Muscle layer of colon (tissue), 2 donors: ENCODE data around the gene LRRC49.

Source experiments
- H3K27ac ChIP-seq: one replicate; pipeline ENCODE4 v1.7.0; 2013; ENCODE audit warnings: low read depth, mild to moderate bottlenecking, low read length, moderate library complexity
- H3K27me3 ChIP-seq, 2 donors: one replicate each; pipeline ENCODE4 v1.7.0; 2013; ENCODE audit warnings: low read length in 2 of 2, mild to moderate bottlenecking in 2 of 2; ENCODE audit not compliant: insufficient read depth in 2 of 2, control insufficient read depth in 1 of 2
- H3K36me3 ChIP-seq: one replicate; pipeline ENCODE4 v1.7.0; 2013; ENCODE audit warnings: mild to moderate bottlenecking, low read length; ENCODE audit not compliant: insufficient read depth
- H3K4me1 ChIP-seq: one replicate; pipeline ENCODE4 v1.7.0; 2013; ENCODE audit warnings: mild to moderate bottlenecking, low read length; ENCODE audit not compliant: insufficient read depth
- H3K4me3 ChIP-seq, 2 donors: one replicate each; pipeline ENCODE4 v1.7.0; 2013; ENCODE audit warnings: low read length in 2 of 2, low read depth in 1 of 2, mild to moderate bottlenecking in 1 of 2, moderate library complexity in 1 of 2
- H3K9ac ChIP-seq: one replicate; pipeline ENCODE4 v1.7.0; 2013; ENCODE audit warnings: low read length
- H3K9me3 ChIP-seq: one replicate; pipeline ENCODE4 v1.7.0; 2013; ENCODE audit warnings: mild to moderate bottlenecking, low read length
- donor health status: abdominal sarcoma.
- donor health status: Adenocarcinoma of cecum.

LRRC49 gene

DNA sequence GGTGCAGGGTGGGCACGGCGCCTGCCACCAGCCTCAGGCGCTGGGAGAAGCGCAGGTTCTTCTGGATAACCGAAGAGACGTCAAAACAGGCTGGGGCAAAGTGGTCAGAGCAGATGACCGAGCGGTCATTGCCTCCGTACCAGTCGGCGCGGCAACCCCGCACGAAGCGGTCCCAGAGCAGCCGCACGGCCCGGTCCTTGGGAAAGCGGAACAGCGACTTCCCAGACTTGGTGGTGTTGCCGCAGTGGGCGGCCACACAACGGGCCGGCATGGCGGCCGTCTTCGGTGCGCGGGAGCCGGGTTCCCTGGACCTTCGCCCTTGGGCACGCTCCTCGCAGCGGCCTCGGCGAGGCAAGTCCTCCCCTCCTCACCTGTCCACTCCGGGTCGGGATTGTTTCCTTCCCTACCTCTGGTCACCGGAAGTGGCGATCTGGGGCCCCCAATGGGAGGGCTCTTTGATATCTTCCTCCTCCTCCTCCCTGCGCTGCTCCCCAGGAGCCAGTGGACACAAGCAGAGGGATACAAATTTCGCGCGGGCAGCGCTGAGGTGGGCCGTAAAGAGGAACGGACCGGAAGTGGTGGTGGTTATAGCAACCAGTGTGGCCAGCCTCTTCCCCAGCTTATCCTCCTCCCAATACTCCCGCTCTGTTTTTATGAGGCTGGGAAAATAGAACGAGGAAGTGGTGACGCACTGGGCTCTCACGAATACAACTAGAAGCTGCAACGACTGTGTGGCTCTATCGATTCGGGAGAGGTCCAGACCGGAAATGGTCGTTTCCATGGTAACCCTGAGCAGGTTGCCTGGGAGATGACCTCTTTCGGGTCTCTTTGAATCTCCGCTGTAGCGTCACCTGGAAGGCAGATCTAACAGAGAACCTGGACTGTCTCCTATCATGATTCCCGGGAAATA is at the start of gene LRRC49, which contains the start of gene THAP10:
TSS of gene LRRC49 (plus strand) at position 825 of the 910 bp plus-strand sequence. CDS start at position 894, 69 bp downstream.
TSS of gene THAP10 (minus strand) at position 432 of the 910 bp plus-strand sequence. CDS start at position 271, 161 bp downstream.
- Histone ChIP-seq H3K27ac (peak within 1 kb of the TSS; percentile 62), H3K9me3 (no peaks in the 10 kb centered on the region), H3K4me3 (peak within 1 kb of the TSS; percentile 62 to 96), H3K4me1 (peaks cover 17% of the 10 kb centered on the region), H3K9ac (peak within 1 kb of the TSS; percentile 58), H3K27me3 (no peaks in the 10 kb centered on the region), H3K36me3 (peaks cover 5% of the 10 kb centered on the region)

DNA sequence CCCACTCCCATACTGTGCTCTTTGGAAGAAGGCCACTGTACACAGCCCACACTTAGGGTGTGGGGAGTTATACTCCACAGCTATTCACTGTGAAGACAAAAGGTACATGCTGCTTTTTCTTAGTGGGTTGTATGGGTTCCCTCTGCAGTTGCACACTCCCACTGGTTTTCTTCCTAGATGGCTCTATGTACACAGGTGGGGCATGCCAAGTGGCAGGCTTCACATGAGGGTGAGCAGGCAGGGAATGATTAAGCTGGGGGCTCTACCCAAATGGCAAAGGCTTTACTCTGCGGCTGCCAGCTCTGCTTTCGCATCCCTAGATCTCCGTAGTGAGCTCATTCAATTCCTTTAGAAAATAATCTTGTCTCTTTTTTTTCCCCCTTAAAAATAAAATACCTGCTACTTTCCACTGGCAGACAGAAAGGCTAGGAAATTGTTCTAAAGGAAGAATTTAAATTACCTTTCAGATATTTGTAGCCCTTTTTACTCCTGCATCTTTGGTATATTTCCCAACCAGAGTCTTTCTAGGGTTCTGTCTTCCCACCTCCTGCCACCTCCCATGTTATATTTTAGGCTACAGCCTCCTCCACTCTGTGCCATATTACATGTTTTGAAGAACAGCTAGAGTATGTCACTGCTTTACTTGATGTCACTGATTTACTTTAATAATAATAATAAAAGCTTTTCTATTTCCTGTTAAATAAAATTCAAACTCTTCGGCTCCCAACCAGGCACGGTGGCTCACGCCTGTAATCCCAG is 46.8 kb upstream of the LRRC49 start:
- Histone ChIP-seq H3K9me3 (no peaks in the 10 kb centered on the region), H3K4me3 (no peak overlapping the region), H3K27ac (no peak overlapping the region), H3K36me3 (no peaks in the 10 kb centered on the region), H3K27me3 (no peaks in the 10 kb centered on the region), H3K9ac (no peak overlapping the region), H3K4me1 (no peaks in the 10 kb centered on the region)

- H3K9ac ChIP-seq, result no peak overlapping the region
- no peaks in the 10 kb centered on the region for H3K27me3 ChIP-seq
- H3K4me1 ChIP-seq, result peaks cover 22% of the 10 kb centered on the region
- no peaks in the 10 kb centered on the region for H3K36me3 ChIP-seq
- H3K27ac ChIP-seq, result no peak overlapping the region
- H3K9me3 ChIP-seq, result no peaks in the 10 kb centered on the region
- H3K4me3 ChIP-seq, result no peak overlapping the region
Observed at GRCh38 chr15:70851889-70852288, 40.7 kb upstream of the LRRC49 start.

DNA sequence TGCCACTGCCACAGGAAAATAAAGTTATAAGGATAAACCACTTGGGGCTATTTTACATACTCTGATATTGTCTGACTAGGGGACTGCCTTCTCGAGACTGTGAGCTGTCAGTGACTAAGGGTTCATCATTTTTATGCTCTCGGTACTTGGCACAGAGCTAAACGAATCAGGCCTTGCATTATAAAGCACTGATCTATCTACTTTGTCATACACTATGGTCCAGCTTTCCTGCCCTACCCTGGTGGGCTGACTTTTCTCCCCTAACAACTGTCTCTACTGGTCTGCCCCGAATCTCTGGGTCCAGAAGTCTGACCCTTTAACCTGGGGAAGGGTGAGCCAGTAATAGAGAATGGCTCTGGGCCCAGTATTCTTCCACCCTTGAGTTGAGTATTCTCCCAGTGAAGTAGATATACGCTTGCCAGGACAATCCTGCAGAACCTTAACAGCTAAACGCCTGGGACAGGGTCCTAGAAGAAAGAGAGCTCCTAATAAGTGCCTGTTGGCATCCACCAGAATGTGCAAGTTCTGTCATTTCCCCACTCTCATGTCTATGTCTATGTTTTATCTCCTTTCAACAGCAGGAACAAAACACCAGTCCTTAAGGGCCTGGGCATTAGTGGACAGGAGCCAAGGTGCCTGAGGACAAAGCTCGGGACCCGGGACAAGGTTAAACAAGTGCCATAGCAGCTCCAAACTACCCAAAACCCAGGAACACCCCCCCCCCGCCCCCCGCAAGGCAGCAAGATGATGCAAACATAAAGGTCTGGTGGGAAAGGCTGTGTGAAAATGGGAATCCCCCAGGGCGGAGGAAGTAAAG is 39.9 kb upstream of the LRRC49 start:
- no peaks in the 10 kb centered on the region for H3K36me3 ChIP-seq
- H3K4me3 ChIP-seq, result peak overlapping the region; percentile 73 to 76
- no peaks in the 10 kb centered on the region for H3K27me3 ChIP-seq
- no peaks in the 10 kb centered on the region for H3K9me3 ChIP-seq
- H3K9ac ChIP-seq, result peak overlapping the region; percentile 77
- H3K27ac ChIP-seq, result peak overlapping the region; percentile 67
- peaks cover 29% of the 10 kb centered on the region for H3K4me1 ChIP-seq

GRCh38 chr15:70853318-70853972 is 39.2 kb upstream of the LRRC49 start:
- no peaks in the 10 kb centered on the region for H3K36me3 ChIP-seq
- peak overlapping the region; percentile 73 to 76 for H3K4me3 ChIP-seq
- no peaks in the 10 kb centered on the region for H3K27me3 ChIP-seq
- H3K27ac ChIP-seq, result peak overlapping the region; percentile 67
- peaks cover 29% of the 10 kb centered on the region for H3K4me1 ChIP-seq
- no peaks in the 10 kb centered on the region for H3K9me3 ChIP-seq
- peak overlapping the region; percentile 77 for H3K9ac ChIP-seq

DNA sequence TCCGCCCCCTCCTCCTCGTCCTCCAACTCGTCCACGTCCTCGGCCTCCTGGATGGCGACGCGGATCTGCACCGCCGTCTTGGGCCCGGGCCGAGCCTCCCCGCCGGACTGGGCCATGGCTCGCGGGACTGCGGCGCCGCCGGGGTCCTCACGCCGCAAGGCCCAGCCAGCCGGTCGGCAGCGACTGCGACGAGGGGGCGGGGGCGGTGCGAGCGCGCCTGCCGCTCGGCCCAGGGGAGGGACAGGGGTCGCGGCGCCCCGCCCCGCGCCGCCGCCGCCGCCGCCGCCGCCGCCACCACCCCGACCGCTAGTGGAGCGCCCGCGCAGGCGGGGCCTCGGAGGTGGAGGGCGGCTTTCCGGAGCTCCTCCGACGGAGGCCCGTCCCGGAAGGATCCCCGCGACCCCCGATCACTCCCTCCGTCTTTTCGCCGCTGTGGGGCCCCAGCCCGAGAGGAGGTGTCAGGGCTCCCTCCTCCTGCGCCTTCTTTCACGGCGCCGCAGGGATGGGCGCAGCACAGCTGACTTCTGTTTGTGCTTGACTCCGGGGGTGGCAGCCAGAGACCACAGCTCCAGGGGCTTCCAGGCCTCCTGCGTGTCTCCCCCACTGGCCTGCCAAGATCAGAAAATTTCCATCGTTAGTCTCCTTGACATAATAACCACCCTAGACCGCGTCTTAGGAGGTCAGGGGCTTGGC is 38.5 kb upstream of the LRRC49 start, which contains the start of gene LARP6:
TSS of gene LARP6 (minus strand) at position 185 of the 693 bp plus-strand sequence. CDS start at position 116, 69 bp downstream.
- H3K4me1 ChIP-seq, result peaks cover 29% of the 10 kb centered on the region
- peak within 1 kb of the TSS; percentile 73 to 76 for H3K4me3 ChIP-seq
- H3K9me3 ChIP-seq, result no peaks in the 10 kb centered on the region
- no peaks in the 10 kb centered on the region for H3K36me3 ChIP-seq
- no peaks in the 10 kb centered on the region for H3K27me3 ChIP-seq
- peak within 1 kb of the TSS; percentile 77 for H3K9ac ChIP-seq
- peak within 1 kb of the TSS; percentile 70 for H3K27ac ChIP-seq

DNA sequence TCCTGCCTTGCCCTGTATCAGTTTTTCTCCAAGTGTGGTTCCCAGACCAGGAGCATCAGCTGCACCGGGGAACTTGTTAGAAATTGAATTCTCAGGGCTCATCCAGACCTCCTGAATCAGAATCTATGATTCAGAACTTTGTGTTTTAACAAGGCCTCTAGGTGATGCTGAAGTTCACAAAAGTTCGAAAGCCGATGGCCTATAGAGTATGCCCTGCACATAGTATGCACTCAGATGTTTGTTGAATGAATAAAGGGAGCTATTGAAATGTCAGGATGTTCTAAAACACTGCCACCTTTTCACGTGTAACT is 38.0 kb upstream of the LRRC49 start:
- Histone ChIP-seq H3K4me1 (peaks cover 29% of the 10 kb centered on the region), H3K9ac (peak overlapping the region; percentile 77), H3K27ac (peak overlapping the region; percentile 70), H3K9me3 (no peaks in the 10 kb centered on the region), H3K27me3 (no peaks in the 10 kb centered on the region), H3K4me3 (peak overlapping the region; percentile 40 to 69), H3K36me3 (no peaks in the 10 kb centered on the region)

GRCh38 chr15:70855764-70856163 is 36.9 kb upstream of the LRRC49 start:
- H3K4me3 ChIP-seq, result no peak overlapping the region
- H3K27ac ChIP-seq, result no peak overlapping the region
- no peaks in the 10 kb centered on the region for H3K36me3 ChIP-seq
- no peaks in the 10 kb centered on the region for H3K27me3 ChIP-seq
- no peaks in the 10 kb centered on the region for H3K9me3 ChIP-seq
- H3K9ac ChIP-seq, result no peak overlapping the region
- H3K4me1 ChIP-seq, result peaks cover 29% of the 10 kb centered on the region

- Histone ChIP-seq H3K9me3 (no peaks in the 10 kb centered on the region), H3K4me1 (peaks cover 29% of the 10 kb centered on the region), H3K27me3 (no peaks in the 10 kb centered on the region), H3K27ac (no peak overlapping the region), H3K9ac (no peak overlapping the region), H3K4me3 (no peak overlapping the region), H3K36me3 (no peaks in the 10 kb centered on the region)
Observed at GRCh38 chr15:70856177-70856883, 36.3 kb upstream of the LRRC49 start.
